ENCODE results near the gene CPZ. TPM values are rescaled to one million over a fixed set of nuclear protein-coding genes. Genes with fewer than 3 reads are reported as not detected.
"Not testable (repeated sequence)": the region's sequence is repeated elsewhere in the genome, so short reads cannot be mapped to it uniquely, and the experiment has no call there.

The CPZ gene
- total RNA-seq, 1 donor from 2014 or later: 0.27 TPM

DNA sequence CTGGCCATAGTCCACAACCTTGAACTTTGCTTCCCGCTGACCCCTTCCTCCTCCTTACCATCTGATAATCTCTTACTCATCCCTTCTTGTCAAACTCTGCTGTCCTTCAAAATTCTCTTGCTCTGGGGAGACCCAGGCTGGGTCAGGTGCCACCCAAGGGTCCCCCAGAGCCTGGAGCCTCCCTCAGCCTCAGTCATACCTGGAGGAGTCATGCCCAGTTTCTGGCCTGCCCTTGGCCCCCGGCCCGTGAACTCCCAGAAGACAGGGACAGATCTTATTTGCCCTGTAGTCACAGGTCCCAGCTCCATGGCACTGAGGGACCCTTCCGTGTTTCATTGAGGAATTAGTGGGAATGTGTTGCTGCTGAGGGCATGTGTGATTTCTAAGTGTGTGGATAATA is 17.1 kb upstream of the CPZ start:
- no peaks in the 10 kb centered on the region for H3K36me3 ChIP-seq
- H3K9me3 ChIP-seq (replicated peaks): no peaks in the 10 kb centered on the region
- H3K4me3 ChIP-seq: no peak overlapping the region
- H3K27ac ChIP-seq (replicated peaks): no peak overlapping the region
- H3K4me1 ChIP-seq: no peaks in the 10 kb centered on the region
- TF ChIP-seq CTCF (IDR thresholded peaks at IDR 0.05; ENCODE audit: borderline replicate concordance): no peak
- H3K27me3 ChIP-seq (ENCODE audit: low read depth): peaks cover 50% of the 10 kb centered on the region
- no peak for DNase-seq
- intact Hi-C loops (cut with micrococcal nuclease): no loop called here

DNA sequence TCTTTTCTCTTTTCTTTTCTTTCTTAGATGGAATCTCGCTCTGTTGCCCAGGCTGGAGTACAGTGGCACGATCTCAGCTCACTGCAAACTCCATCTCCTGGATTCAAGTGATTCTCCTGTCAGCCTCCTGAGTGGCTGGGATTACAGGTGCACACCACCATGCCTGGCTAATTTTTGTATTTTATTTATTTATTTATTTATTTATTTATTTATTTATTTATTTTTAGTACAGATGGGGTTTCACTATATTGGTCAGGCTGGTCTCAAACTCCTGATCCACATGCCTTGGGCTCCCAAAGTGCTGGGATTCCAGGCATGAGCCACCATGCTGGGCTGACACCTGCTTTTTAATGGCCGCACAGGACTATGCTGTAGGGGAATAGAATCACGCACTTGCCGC is 16.0 kb upstream of the CPZ start:
- peaks cover 61% of the 10 kb centered on the region for H3K27me3 ChIP-seq (ENCODE audit: low read depth)
- H3K4me3 ChIP-seq; H3K4me1 ChIP-seq; H3K27ac ChIP-seq (replicated peaks); DNase-seq; H3K9me3 ChIP-seq (replicated peaks); intact Hi-C loops (cut with micrococcal nuclease); H3K36me3 ChIP-seq: not testable (repeated sequence)

GRCh38 chr4:8577046-8577445 is 15.5 kb upstream of the CPZ start:
- Histone ChIP-seq H3K4me3 (no peak overlapping the region), H3K36me3 (no peaks in the 10 kb centered on the region), H3K4me1 (no peaks in the 10 kb centered on the region), H3K9me3 (replicated peaks) (no peaks in the 10 kb centered on the region), H3K27ac (replicated peaks) (no peak overlapping the region), H3K27me3 (ENCODE audit: low read depth) (peaks cover 66% of the 10 kb centered on the region)
- no peak for DNase-seq
- TF ChIP-seq CTCF (IDR thresholded peaks at IDR 0.05; ENCODE audit: borderline replicate concordance): no peak
- intact Hi-C loops (cut with micrococcal nuclease): no loop called here

DNA sequence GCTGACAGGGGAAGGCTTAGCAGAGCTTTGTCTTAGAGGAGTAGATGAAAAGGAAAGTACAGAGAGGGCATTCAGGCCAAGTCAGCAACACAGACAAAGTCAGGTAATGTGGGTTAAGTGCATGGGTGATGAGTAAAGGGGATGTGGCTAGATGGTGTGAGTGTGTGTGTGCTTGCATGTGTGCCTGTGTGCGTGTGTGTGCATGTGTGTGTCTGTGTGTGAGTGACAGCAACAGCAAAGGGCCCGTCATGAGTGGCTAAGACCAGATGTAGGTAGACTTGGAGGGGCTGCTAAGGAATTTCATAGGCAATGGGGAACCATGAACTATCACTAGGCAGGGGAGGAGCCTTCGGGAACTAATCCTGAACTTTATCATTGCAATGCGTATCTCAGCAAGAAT is 14.6 kb upstream of the CPZ start:
- Histone ChIP-seq H3K27ac (replicated peaks) (no peak overlapping the region), H3K4me3 (no peak overlapping the region), H3K36me3 (no peaks in the 10 kb centered on the region), H3K9me3 (replicated peaks) (no peaks in the 10 kb centered on the region), H3K27me3 (ENCODE audit: low read depth) (peaks cover 75% of the 10 kb centered on the region), H3K4me1 (no peaks in the 10 kb centered on the region)
- intact Hi-C loops (cut with micrococcal nuclease): no loop called here
- TF ChIP-seq CTCF (IDR thresholded peaks at IDR 0.05; ENCODE audit: borderline replicate concordance): no peak
- DNase-seq: no peak

DNA sequence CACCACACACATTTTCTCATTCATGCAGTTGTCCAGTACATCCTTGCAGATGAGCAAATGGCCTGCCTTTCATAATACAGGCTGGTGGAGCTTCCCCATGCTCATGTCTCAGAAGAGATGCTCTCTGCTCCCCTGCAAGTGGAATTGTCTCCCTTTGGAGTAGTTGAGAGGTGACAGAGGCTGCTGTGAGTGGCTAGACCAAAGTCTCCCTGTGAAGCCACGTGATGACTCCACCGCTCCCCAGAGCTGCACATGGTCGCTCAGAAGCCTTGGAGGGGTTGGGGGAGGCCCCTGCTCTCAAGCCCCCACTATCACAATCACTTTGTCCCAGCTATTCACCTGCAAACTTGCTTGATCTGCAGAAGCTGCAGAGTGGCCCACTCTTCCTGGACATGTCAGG is 13.8 kb upstream of the CPZ start:
- H3K27me3 ChIP-seq (ENCODE audit: low read depth): peaks cover 82% of the 10 kb centered on the region

More for the DNA sequence above, 13.8 kb upstream of the CPZ start:
- DNase-seq: no peak
- TF ChIP-seq CTCF (IDR thresholded peaks at IDR 0.05; ENCODE audit: borderline replicate concordance): no peak
- Histone ChIP-seq H3K4me3 (no peak overlapping the region), H3K9me3 (replicated peaks) (no peaks in the 10 kb centered on the region), H3K27ac (replicated peaks) (no peak overlapping the region), H3K4me1 (no peaks in the 10 kb centered on the region), H3K36me3 (no peaks in the 10 kb centered on the region)
- intact Hi-C loops (cut with micrococcal nuclease): no loop called here

Measured in left ventricle myocardium inferior (tissue), 1 donor.